Loucy (cell line): Measurements from ENCODE around the gene FAM53B.

Source experiments
- H2AFZ ChIP-seq: fragments of 200-600 bp; sonication (generic); 2 replicates; pipeline ENCODE4 v1.6.0; 2016; ENCODE audit warnings: antibody characterized with exemption, mild to moderate bottlenecking, low read length, moderate library complexity
- H3F3A ChIP-seq: fragments of 200-600 bp; 2 replicates; pipeline ENCODE4 v1.6.0; 2016; ENCODE audit warnings: antibody characterized with exemption, low read depth, mild to moderate bottlenecking
- H3K27me3 ChIP-seq: fragments of 200-600 bp; sonication (generic); 2 replicates; pipeline ENCODE4 v1.6.1; 2014; ENCODE audit warnings: low read length, mild to moderate bottlenecking; ENCODE audit not compliant: insufficient read depth, poor library complexity, severe bottlenecking
- H3K36me3 ChIP-seq: fragments of 200-600 bp; sonication (generic); 2 replicates; pipeline ENCODE4 v1.6.1; 2016; ENCODE audit warnings: low read length; ENCODE audit not compliant: insufficient read depth
- H3K4me1 ChIP-seq: fragments of 200-600 bp; sonication (generic); 2 replicates; pipeline ENCODE4 v1.5.1; 2014; ENCODE audit warnings: low read length, mild to moderate bottlenecking; ENCODE audit not compliant: insufficient read depth, poor library complexity, severe bottlenecking
- H3K4me2 ChIP-seq: fragments of 200-600 bp; sonication (generic); 2 replicates; pipeline ENCODE4 v1.6.0; 2014; ENCODE audit warnings: antibody characterized with exemption, low read length, low read depth, mild to moderate bottlenecking; ENCODE audit not compliant: poor library complexity, severe bottlenecking
- H3K4me3 ChIP-seq: fragments of 200-600 bp; sonication (generic); 2 replicates; pipeline ENCODE4 v1.5.1; 2014; ENCODE audit warnings: low read length, mild to moderate bottlenecking, mixed read lengths; ENCODE audit not compliant: poor library complexity, severe bottlenecking
- H3K79me2 ChIP-seq: fragments of 200-600 bp; sonication (generic); 2 replicates; pipeline ENCODE4 v1.6.1; 2014; ENCODE audit warnings: low read length; ENCODE audit not compliant: insufficient read depth
- H3K9ac ChIP-seq: fragments of 200-600 bp; sonication (generic); 2 replicates; pipeline ENCODE4 v1.6.0; 2014; ENCODE audit warnings: mild to moderate bottlenecking, low read depth, low read length, moderate library complexity; ENCODE audit not compliant: poor library complexity, severe bottlenecking
- H3K9me2 ChIP-seq: fragments of 200-600 bp; sonication (generic); replicated peaks from 2 replicates; pipeline ENCODE4 v1.6.1; 2016; ENCODE audit warnings: low read depth, low read length, mixed read lengths
- H3K9me3 ChIP-seq: fragments of 200-600 bp; sonication (generic); 2 replicates; pipeline ENCODE4 v1.6.1; 2014; ENCODE audit warnings: mild to moderate bottlenecking, antibody characterized with exemption, low read length, low read depth; ENCODE audit not compliant: insufficient read depth
- H4K20me1 ChIP-seq: fragments of 200-600 bp; sonication (generic); 2 replicates; pipeline ENCODE4 v1.6.0; 2014; ENCODE audit warnings: antibody characterized with exemption, low read length, mild to moderate bottlenecking; ENCODE audit not compliant: insufficient read depth, poor library complexity, severe bottlenecking
- CTCF ChIP-seq: fragments of 200-600 bp; sonication (generic); conservative IDR thresholded peaks from 2 replicates; pipeline ENCODE4 v1.5.1; 2014; ENCODE audit warnings: mild to moderate bottlenecking, antibody characterized with exemption, low read length
- EZH2phosphoT487 ChIP-seq: fragments of 200-600 bp; IDR thresholded peaks from 2 replicates; pipeline ENCODE4 v1.6.1; 2018; ENCODE audit warnings: antibody characterized with exemption, mild to moderate bottlenecking, moderate library complexity, borderline replicate concordance

Gene FAM53B

GRCh38 chr10:124698545-124699469 is 45.4 kb downstream of the FAM53B start:
- no peaks in the 10 kb centered on the region for H3K9me2 ChIP-seq
- peaks cover 60% of the 10 kb centered on the region; the same call in 1 of the 2 replicates for H3K36me3 ChIP-seq
- no peak overlapping the region for H2AFZ ChIP-seq
- H3K4me2 ChIP-seq = no peak overlapping the region
- no peak overlapping the region for H3K4me3 ChIP-seq
- no peaks in the 10 kb centered on the region for H3K27me3 ChIP-seq
- no peak for TF ChIP-seq EZH2phosphoT487
- no peak for TF ChIP-seq CTCF
- H4K20me1 ChIP-seq = no peaks in the 10 kb centered on the region
- H3F3A ChIP-seq = no peaks in the 10 kb centered on the region
- H3K9ac ChIP-seq = no peak overlapping the region
- H3K4me1 ChIP-seq = peaks cover 16% of the 10 kb centered on the region
- peaks cover 38% of the 10 kb centered on the region; the same call in 1 of the 2 replicates for H3K79me2 ChIP-seq
- H3K9me3 ChIP-seq = no peaks in the 10 kb centered on the region

GRCh38 chr10:124697837-124698544 is 46.2 kb downstream of the FAM53B start:
- Histone ChIP-seq H3K9ac (no peak overlapping the region), H3K4me3 (no peak overlapping the region), H3K4me2 (no peak overlapping the region)

GRCh38 chr10:124697443-124697836 is 46.7 kb downstream of the FAM53B start:
- Histone ChIP-seq H3K4me2 (no peak overlapping the region), H3K4me1 (peaks cover 8% of the 10 kb centered on the region), H3K9me2 (no peaks in the 10 kb centered on the region), H3K36me3 (peaks cover 65% of the 10 kb centered on the region; the same call in 1 of the 2 replicates), H3F3A (no peaks in the 10 kb centered on the region), H3K27me3 (no peaks in the 10 kb centered on the region), H3K9me3 (no peaks in the 10 kb centered on the region), H3K9ac (no peak overlapping the region), H4K20me1 (no peaks in the 10 kb centered on the region), H3K79me2 (peaks cover 33% of the 10 kb centered on the region; the same call in 1 of the 2 replicates), H2AFZ (no peak overlapping the region), H3K4me3 (no peak overlapping the region)
- no peak for TF ChIP-seq CTCF
- no peak for TF ChIP-seq EZH2phosphoT487

More at GRCh38 chr10:124697837-124698544, 46.2 kb downstream of the FAM53B start:
- Histone ChIP-seq H3K9me3 (no peaks in the 10 kb centered on the region), H2AFZ (no peak overlapping the region), H3K27me3 (no peaks in the 10 kb centered on the region), H3F3A (no peaks in the 10 kb centered on the region), H4K20me1 (no peaks in the 10 kb centered on the region), H3K9me2 (no peaks in the 10 kb centered on the region), H3K4me1 (peaks cover 12% of the 10 kb centered on the region), H3K36me3 (peaks cover 59% of the 10 kb centered on the region; the same call in 1 of the 2 replicates), H3K79me2 (peaks cover 33% of the 10 kb centered on the region; the same call in 1 of the 2 replicates)
- no peak for TF ChIP-seq CTCF
- no peak for TF ChIP-seq EZH2phosphoT487
